Fibroblast of skin of back (primary cell): ENCODE results near the gene MYO5A.

Source experiments
- DNase-seq: peaks from one replicate; pipeline ENCODE4 v3.0.0-alpha.2; 2013

Gene MYO5A

GRCh38 chr15:52284164-52284563 lies 244.5 kb downstream of the MYO5A start:
- DNase-seq = peak; percentile 31

- DNase-seq = no peak
Measured at GRCh38 chr15:52283281-52283680, 245.4 kb downstream of the MYO5A start.

- DNase-seq = no peak
Measured at GRCh38 chr15:52282418-52282817, 246.3 kb downstream of the MYO5A start.

- no peak for DNase-seq
Measured at GRCh38 chr15:52281085-52282035, 247.3 kb downstream of the MYO5A start.

GRCh38 chr15:52280326-52281084 lies 248.2 kb downstream of the MYO5A start:
- DNase-seq = no peak

- no peak for DNase-seq
Measured at GRCh38 chr15:52278636-52279367, 249.9 kb downstream of the MYO5A start.

GRCh38 chr15:52278135-52278534 lies 250.5 kb downstream of the MYO5A start:
- DNase-seq = no peak

GRCh38 chr15:52277575-52277974 lies 251.1 kb downstream of the MYO5A start:
- DNase-seq = no peak

- DNase-seq = no peak
Measured at GRCh38 chr15:52276256-52276770, 252.4 kb downstream of the MYO5A start.

- DNase-seq = no peak
Measured at GRCh38 chr15:52263563-52264282, 265.0 kb downstream of the MYO5A start.

GRCh38 chr15:52262364-52262763 lies 266.3 kb downstream of the MYO5A start:
- DNase-seq = peak; percentile 39

- peak; percentile 92 for DNase-seq
Measured at GRCh38 chr15:52261498-52262242, 267.0 kb downstream of the MYO5A start.

- no peak for DNase-seq
Measured at GRCh38 chr15:52261026-52261425, 267.7 kb downstream of the MYO5A start.

- no peak for DNase-seq
Measured at GRCh38 chr15:52259503-52259902, 269.2 kb downstream of the MYO5A start.

GRCh38 chr15:52258461-52258860 lies 270.2 kb downstream of the MYO5A start:
- no peak for DNase-seq

- DNase-seq = peak; percentile 96
Measured at GRCh38 chr15:52257734-52258062, 271.0 kb downstream of the MYO5A start.
